BLaER1 (cell line): Measurements from ENCODE around the gene TEKT5.

Experiments used
- H3K27ac ChIP-seq: shearing (Covaris generic); formaldehyde crosslinking; 2 replicates; pipeline ENCODE4 v1.8.1; 2022
- H3K27me3 ChIP-seq: shearing (Covaris generic); formaldehyde crosslinking; 2 replicates; pipeline ENCODE4 v1.8.1; 2022
- H3K36me3 ChIP-seq: shearing (Covaris generic); formaldehyde crosslinking; 2 replicates; pipeline ENCODE4 v1.8.1; 2022
- H3K4me1 ChIP-seq: shearing (Covaris generic); formaldehyde crosslinking; 2 replicates; pipeline ENCODE4 v1.8.1; 2022
- H3K4me2 ChIP-seq: shearing (Covaris generic); formaldehyde crosslinking; 2 replicates; pipeline ENCODE4 v1.8.1; 2022
- H3K4me3 ChIP-seq: shearing (Covaris generic); formaldehyde crosslinking; 2 replicates; pipeline ENCODE4 v1.8.1; 2022
- H3K9ac ChIP-seq: shearing (Covaris generic); formaldehyde crosslinking; 2 replicates; pipeline ENCODE4 v1.8.1; 2022
- H3K9me3 ChIP-seq: shearing (Covaris generic); formaldehyde crosslinking; 2 replicates; pipeline ENCODE4 v1.8.1; 2022
- H4K20me1 ChIP-seq: shearing (Covaris generic); formaldehyde crosslinking; 2 replicates; pipeline ENCODE4 v1.8.1; 2022
- Cebpa-rat ChIP-seq: shearing (Covaris generic); IDR thresholded peaks from 2 replicates; pipeline ENCODE4 v1.8.1; 2022

The TEKT5 gene

DNA sequence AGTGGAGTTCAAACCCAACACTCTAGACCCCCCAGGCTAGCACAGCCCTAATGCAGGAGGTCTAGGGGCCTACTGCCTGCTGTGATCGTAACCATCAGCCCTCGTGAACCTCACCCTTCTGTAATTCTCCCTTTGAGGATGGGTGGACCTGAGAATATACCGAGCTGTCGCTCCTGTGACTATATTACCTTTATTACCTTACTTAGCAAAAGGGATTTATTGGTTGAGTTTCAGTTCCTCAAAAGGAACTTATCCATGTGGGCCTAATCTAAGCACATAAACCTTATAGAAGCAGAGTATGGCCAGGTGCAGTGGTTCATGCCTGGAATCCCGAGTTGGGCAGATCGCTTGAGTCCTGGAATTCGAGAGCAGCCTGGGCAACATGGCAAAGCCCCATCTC, 95.1 kb downstream of the TEKT5 start:
- Histone ChIP-seq H3K9ac (no peak overlapping the region), H3K4me3 (no peak overlapping the region), H4K20me1 (no peaks in the 10 kb centered on the region), H3K27me3 (no peaks in the 10 kb centered on the region), H3K4me1 (peaks cover 55% of the 10 kb centered on the region), H3K4me2 (no peak overlapping the region), H3K9me3 (no peaks in the 10 kb centered on the region), H3K27ac (no peak overlapping the region; the same call in 1 of the 2 replicates), H3K36me3 (no peaks in the 10 kb centered on the region)
- TF ChIP-seq Cebpa-rat, result no peak

DNA sequence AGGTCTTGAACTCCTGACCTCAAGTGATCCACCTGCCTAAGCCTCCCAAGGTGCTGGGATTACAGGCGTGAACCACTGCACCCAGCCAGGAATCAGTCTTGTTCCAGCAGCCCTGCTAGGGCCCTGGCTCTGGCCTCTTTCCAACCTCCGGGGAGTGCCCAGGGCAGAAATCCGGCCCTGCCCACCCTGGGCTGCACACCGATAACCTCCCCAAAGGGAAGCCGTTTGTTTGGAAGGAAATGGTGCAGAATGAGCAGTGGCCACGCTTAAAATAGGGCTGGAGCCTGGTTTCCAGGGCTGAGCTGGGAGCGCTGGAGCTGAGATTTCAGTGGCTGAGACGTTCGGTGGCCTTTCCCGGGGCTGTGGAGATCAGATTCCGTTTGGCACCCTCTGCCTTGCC, 96.6 kb downstream of the TEKT5 start:
- TF ChIP-seq Cebpa-rat, result no peak
- peak overlapping the region; percentile 15; the same call in 1 of the 2 replicates for H3K27ac ChIP-seq
- no peaks in the 10 kb centered on the region for H3K36me3 ChIP-seq
- peak overlapping the region; percentile 55 for H3K4me2 ChIP-seq
- no peaks in the 10 kb centered on the region for H3K9me3 ChIP-seq
- no peaks in the 10 kb centered on the region for H3K27me3 ChIP-seq
- no peaks in the 10 kb centered on the region for H4K20me1 ChIP-seq
- H3K4me3 ChIP-seq, result no peak overlapping the region
- no peak overlapping the region for H3K9ac ChIP-seq
- H3K4me1 ChIP-seq, result peaks cover 61% of the 10 kb centered on the region

DNA sequence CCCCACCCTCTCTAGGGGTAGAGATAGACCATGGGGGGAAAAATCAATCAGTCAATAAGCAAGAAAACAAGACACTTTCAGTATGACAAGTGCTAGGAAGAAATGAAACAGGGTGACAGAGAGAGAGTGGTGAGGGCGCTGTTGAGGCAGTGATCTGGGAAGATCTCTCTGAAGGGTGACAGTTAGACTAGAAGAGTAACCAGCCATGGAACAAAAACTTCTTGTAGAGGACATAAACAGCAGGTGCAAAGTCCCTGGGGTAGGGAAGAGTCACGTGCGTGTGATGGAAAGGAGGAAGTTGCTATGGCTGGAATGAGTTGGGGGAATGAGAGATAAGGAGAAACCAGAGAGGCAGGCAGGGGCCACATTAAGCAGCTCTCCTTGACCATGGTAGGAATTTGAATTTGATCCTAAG, 97.5 kb downstream of the TEKT5 start:
- Histone ChIP-seq H3K27me3 (no peaks in the 10 kb centered on the region), H3K9ac (no peak overlapping the region), H3K27ac (peak overlapping the region; percentile 57; the same call in 1 of the 2 replicates), H3K4me2 (peak overlapping the region; percentile 55), H3K4me1 (peaks cover 61% of the 10 kb centered on the region), H3K36me3 (no peaks in the 10 kb centered on the region), H3K9me3 (no peaks in the 10 kb centered on the region), H4K20me1 (no peaks in the 10 kb centered on the region), H3K4me3 (no peak overlapping the region)
- no peak for TF ChIP-seq Cebpa-rat

DNA sequence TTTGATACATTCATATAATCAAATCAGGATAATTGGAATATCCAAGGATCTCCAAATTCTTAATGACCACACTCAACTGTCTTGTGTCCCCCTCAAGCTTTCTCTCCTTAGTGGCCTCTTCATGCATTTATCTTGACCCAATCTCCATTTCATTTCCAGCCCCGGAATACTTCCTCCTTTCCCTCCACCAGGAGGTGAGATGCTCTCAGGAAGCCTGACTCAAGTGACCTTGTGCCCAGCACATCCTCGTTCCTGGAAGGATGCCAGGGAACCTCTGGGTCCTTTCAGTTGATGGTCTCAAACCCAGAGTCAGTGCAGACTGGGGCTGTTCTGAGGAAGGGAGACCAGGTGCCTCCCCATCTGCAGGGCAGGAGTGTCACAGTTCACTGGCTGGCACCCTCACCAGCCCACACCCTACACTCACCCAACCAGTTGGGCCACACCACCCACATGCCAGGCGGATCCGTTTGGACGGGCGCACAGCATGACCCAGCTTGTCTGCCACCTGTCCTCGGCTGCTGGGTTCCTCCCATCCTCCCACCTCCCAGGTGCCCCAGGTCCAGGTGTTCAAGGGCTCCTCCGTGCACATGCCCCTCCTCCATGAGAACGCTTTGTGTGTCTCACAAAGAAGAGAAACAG, 100.3 kb downstream of the TEKT5 start:
- no peaks in the 10 kb centered on the region for H3K36me3 ChIP-seq
- H3K27ac ChIP-seq, result peak overlapping the region; percentile 44; the same call in 1 of the 2 replicates
- no peak overlapping the region for H3K4me3 ChIP-seq
- H3K27me3 ChIP-seq, result no peaks in the 10 kb centered on the region
- peak overlapping the region; percentile 55 for H3K4me2 ChIP-seq
- TF ChIP-seq Cebpa-rat, result no peak
- peaks cover 53% of the 10 kb centered on the region for H3K4me1 ChIP-seq
- H3K9ac ChIP-seq, result no peak overlapping the region
- H3K9me3 ChIP-seq, result no peaks in the 10 kb centered on the region
- no peaks in the 10 kb centered on the region for H4K20me1 ChIP-seq

DNA sequence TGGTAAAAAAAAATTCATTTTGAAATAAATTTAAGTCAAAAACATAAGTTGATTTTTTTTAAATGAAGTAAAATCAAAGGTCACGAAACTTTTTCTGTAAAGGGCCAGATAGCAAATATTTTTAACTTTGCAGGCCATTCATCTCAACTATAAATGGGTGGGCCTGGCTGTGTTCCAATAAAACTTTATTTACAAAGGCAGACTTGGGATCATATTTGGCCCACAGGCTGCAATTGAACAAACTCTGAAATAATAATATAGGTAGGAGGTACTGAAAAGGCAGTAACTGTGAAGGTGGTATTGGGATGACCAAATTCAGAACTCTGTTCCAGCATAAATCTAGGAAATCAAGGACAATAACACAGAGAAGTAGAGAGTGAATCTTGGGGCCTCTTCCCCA, 102.1 kb downstream of the TEKT5 start:
- no peak for TF ChIP-seq Cebpa-rat
- Histone ChIP-seq H4K20me1 (no peaks in the 10 kb centered on the region), H3K9me3 (no peaks in the 10 kb centered on the region), H3K9ac (no peak overlapping the region), H3K4me2 (no peak overlapping the region), H3K27ac (no peak overlapping the region), H3K27me3 (no peaks in the 10 kb centered on the region), H3K4me1 (peaks cover 48% of the 10 kb centered on the region), H3K4me3 (no peak overlapping the region), H3K36me3 (no peaks in the 10 kb centered on the region)

DNA sequence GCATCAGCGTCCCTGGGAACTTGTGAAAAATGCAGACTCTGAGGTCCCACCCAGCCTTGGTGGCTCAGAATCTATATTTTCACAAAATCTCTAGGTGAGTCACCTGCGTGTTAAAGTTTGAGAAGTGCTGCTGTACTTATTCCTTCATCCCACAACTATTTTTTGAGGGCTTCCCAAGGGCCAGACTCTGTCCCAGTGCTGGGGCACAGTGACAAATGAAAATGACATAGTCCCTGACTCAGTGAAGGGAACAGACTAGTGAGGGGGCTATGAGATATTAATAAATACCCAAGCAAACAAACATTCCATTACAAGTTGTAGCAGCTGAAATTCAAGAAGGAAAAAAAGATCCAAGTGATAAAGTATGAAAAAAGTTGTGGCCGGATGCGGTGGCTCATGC, 104.4 kb downstream of the TEKT5 start:
- no peaks in the 10 kb centered on the region for H4K20me1 ChIP-seq
- no peak overlapping the region for H3K9ac ChIP-seq
- no peaks in the 10 kb centered on the region for H3K9me3 ChIP-seq
- H3K27me3 ChIP-seq, result no peaks in the 10 kb centered on the region
- no peak overlapping the region for H3K4me3 ChIP-seq
- peaks cover 25% of the 10 kb centered on the region for H3K4me1 ChIP-seq
- no peak overlapping the region for H3K27ac ChIP-seq
- no peak for TF ChIP-seq Cebpa-rat
- H3K36me3 ChIP-seq, result no peaks in the 10 kb centered on the region
- H3K4me2 ChIP-seq, result no peak overlapping the region

DNA sequence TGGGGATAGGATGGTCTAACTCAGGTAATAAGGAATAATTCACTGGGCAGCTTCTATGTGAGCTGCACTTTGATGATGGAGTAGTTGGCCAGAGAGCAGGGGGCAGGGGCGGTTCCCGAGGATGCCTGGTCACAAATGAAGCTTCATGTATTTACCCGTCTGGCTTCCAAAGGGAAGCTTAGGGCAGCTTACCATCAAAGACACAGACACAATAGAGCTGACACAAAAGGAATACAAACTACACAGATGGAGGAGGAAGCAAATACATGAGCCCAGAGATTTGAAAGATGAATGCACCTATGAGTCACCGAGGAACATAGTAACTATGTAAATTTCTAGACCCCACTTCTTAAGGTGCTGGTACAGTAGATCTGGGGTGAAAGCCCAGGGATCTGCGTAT, 105.6 kb downstream of the TEKT5 start:
- H3K4me2 ChIP-seq, result peak overlapping the region; percentile 45
- H3K36me3 ChIP-seq, result no peaks in the 10 kb centered on the region
- TF ChIP-seq Cebpa-rat, result no peak
- H3K4me3 ChIP-seq, result no peak overlapping the region
- H3K9ac ChIP-seq, result no peak overlapping the region
- no peaks in the 10 kb centered on the region for H3K9me3 ChIP-seq
- no peaks in the 10 kb centered on the region for H4K20me1 ChIP-seq
- H3K27ac ChIP-seq, result no peak overlapping the region
- no peaks in the 10 kb centered on the region for H3K27me3 ChIP-seq
- H3K4me1 ChIP-seq, result peaks cover 13% of the 10 kb centered on the region

DNA sequence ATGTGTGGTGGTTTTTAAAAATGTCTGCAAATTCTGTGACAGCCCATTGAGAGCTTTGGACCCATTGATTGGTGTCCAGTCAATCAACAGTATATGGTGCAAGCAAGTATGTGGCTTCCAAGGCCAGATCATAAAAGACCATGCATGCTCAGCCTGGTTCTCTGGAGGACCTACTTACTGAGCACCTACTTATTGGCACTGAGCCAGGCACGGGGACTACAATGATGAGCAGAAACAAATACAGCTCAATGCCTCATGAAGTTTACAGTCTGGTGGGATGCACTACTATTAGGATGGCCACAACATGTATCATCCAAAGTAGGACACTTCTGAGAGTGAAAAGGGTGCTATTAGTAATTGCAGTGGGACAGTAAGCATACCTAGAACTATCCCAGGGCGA, 107.1 kb downstream of the TEKT5 start:
- Histone ChIP-seq H3K4me1 (peaks cover 13% of the 10 kb centered on the region), H4K20me1 (no peaks in the 10 kb centered on the region), H3K9me3 (no peaks in the 10 kb centered on the region), H3K9ac (no peak overlapping the region), H3K27ac (no peak overlapping the region), H3K4me2 (no peak overlapping the region), H3K36me3 (no peaks in the 10 kb centered on the region), H3K27me3 (peaks cover 3% of the 10 kb centered on the region; the same call in 1 of the 2 replicates), H3K4me3 (no peak overlapping the region)
- no peak for TF ChIP-seq Cebpa-rat

DNA sequence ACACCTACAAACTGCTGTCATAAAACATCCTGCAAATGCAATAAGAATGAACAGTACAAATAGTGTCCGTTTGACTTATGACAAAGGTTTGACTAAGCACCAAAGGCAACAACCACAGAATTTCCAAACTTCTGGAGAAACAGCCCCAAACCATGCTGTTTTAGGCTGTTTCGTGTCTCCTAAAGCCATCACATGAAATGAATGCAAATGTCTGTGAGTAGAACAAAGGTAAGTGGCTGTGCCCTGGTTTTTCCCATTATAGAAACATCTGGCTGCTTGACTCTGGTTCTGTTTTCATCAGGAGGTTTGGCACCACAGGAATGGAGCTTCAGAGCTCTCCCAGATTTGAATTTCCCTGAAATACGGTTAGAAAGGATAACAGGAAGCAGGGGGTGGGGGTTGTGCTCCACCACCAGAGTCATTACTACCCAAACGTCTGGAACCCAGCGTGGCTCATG, 109.7 kb downstream of the TEKT5 start:
- H3K27me3 ChIP-seq, result peaks cover 28% of the 10 kb centered on the region
- peaks cover 30% of the 10 kb centered on the region for H3K4me1 ChIP-seq
- no peak overlapping the region for H3K4me2 ChIP-seq
- TF ChIP-seq Cebpa-rat, result no peak
- no peaks in the 10 kb centered on the region for H3K9me3 ChIP-seq
- no peaks in the 10 kb centered on the region for H3K36me3 ChIP-seq
- H3K27ac ChIP-seq, result no peak overlapping the region
- H4K20me1 ChIP-seq, result no peaks in the 10 kb centered on the region
- H3K9ac ChIP-seq, result no peak overlapping the region
- H3K4me3 ChIP-seq, result no peak overlapping the region

DNA sequence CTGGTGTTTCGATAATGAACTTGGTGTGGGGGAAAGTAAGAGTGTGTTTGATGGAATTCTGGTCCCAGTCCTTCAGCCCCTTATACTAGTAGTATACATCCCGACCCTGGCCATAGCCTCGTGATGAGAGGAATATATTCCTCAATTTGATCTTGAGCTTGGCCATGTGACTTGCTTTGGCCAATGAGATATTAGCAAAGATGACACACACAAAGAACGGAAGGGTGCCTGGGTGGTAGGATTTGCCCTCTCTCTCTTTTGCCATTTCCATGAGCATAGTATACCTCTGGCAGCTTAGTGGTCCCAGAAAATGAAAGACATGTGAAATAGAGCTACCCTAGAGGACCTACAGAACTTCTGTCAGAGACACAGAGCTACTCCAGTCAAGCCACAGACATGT, 111.5 kb downstream of the TEKT5 start:
- Histone ChIP-seq H3K27ac (no peak overlapping the region), H3K27me3 (peaks cover 45% of the 10 kb centered on the region), H3K4me1 (peaks cover 25% of the 10 kb centered on the region), H3K9ac (no peak overlapping the region), H3K36me3 (no peaks in the 10 kb centered on the region), H4K20me1 (no peaks in the 10 kb centered on the region), H3K9me3 (no peaks in the 10 kb centered on the region), H3K4me2 (no peak overlapping the region), H3K4me3 (no peak overlapping the region)
- no peak for TF ChIP-seq Cebpa-rat

DNA sequence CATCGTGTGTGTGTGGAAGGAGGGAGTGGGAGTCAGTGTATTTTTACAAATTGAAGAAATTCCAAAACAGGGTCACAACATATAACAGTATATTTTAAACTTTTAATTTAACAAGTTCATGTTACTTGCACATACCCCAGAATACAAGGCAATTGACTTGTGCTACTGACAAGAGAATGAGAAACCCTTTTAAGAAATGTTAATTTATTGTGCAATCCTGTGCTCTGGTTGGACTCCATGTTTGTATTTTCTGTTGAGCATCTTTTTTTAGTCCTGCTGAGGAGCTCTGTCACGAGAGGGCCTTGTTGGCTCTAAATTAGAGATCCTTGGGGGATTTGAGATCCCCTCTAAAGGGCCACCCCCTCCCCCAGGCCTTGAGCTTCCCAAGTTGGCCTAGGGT, 113.2 kb downstream of the TEKT5 start:
- H3K27me3 ChIP-seq, result peaks cover 49% of the 10 kb centered on the region
- peaks cover 35% of the 10 kb centered on the region for H3K4me1 ChIP-seq
- H3K4me2 ChIP-seq, result no peak overlapping the region

More for the DNA sequence above, 113.2 kb downstream of the TEKT5 start:
- no peak overlapping the region for H3K9ac ChIP-seq
- no peak overlapping the region for H3K27ac ChIP-seq
- H3K9me3 ChIP-seq, result no peaks in the 10 kb centered on the region
- TF ChIP-seq Cebpa-rat, result peak; percentile 62
- no peaks in the 10 kb centered on the region for H4K20me1 ChIP-seq
- no peaks in the 10 kb centered on the region for H3K36me3 ChIP-seq
- no peak overlapping the region for H3K4me3 ChIP-seq
